Kidney epithelial cell (primary cell): ENCODE measurements around the gene ANKS1B. TPM values are rescaled to one million over a fixed set of nuclear protein-coding genes. Genes with fewer than 3 reads are reported as not detected.

Experiments used
- DNase-seq: peaks from one replicate; pipeline ENCODE4 v3.0.0-alpha.2; 2010; ENCODE audit warnings: low read depth
- H3K27me3 ChIP-seq: 2 replicates; pipeline ENCODE4 v1.6.0; 2011; ENCODE audit warnings: low read length; ENCODE audit not compliant: control insufficient read depth, insufficient read depth
- H3K36me3 ChIP-seq: 2 replicates; pipeline ENCODE4 v1.5.1; 2011; ENCODE audit warnings: low read length; ENCODE audit not compliant: control insufficient read depth, insufficient read depth
- H3K4me3 ChIP-seq: 2 replicates; pipeline ENCODE4 v1.5.1; 2011; ENCODE audit warnings: low read depth, mild to moderate bottlenecking, control low read depth, low read length
- CTCF ChIP-seq: IDR thresholded peaks from 2 replicates; pipeline ENCODE4 v1.5.1; 2011; ENCODE audit warnings: mild to moderate bottlenecking, moderate library complexity, low read length, control low read depth, inconsistent platforms; ENCODE audit not compliant: insufficient read depth, poor library complexity, severe bottlenecking
- total RNA-seq: library from RNA; depleted of rRNA; stranded (reverse); fragments of >200 nt; gene quantifications from 2 replicates; pipeline ENCODE4 v1.2.3, GENCODE V29; 2015

Gene ANKS1B
- total RNA-seq, 1 donor from 2014 or later, result 0.13 TPM

GRCh38 chr12:98754095-98754494 is 1230.6 kb downstream of the ANKS1B start:
- peak; percentile 78 for DNase-seq
- TF ChIP-seq CTCF, result no peak

GRCh38 chr12:98752726-98753125 is 1232.0 kb downstream of the ANKS1B start:
- Histone ChIP-seq H3K27me3 (no peaks in the 10 kb centered on the region), H3K4me3 (no peak overlapping the region), H3K36me3 (no peaks in the 10 kb centered on the region)
- TF ChIP-seq CTCF, result no peak
- no peak for DNase-seq

More at GRCh38 chr12:98754095-98754494, 1230.6 kb downstream of the ANKS1B start:
- no peaks in the 10 kb centered on the region for H3K36me3 ChIP-seq
- H3K27me3 ChIP-seq, result no peaks in the 10 kb centered on the region
- no peak overlapping the region for H3K4me3 ChIP-seq

- DNase-seq, result no peak
- no peak for TF ChIP-seq CTCF
- no peak overlapping the region for H3K4me3 ChIP-seq
- no peaks in the 10 kb centered on the region for H3K36me3 ChIP-seq
- H3K27me3 ChIP-seq, result no peaks in the 10 kb centered on the region
These were observed 1233.1 kb downstream of the ANKS1B start for GRCh38 chr12:98751580-98752115.

GRCh38 chr12:98750511-98750910 is 1234.2 kb downstream of the ANKS1B start:
- TF ChIP-seq CTCF, result no peak
- Histone ChIP-seq H3K36me3 (no peaks in the 10 kb centered on the region), H3K27me3 (peaks cover 5% of the 10 kb centered on the region), H3K4me3 (no peak overlapping the region)
- no peak for DNase-seq

GRCh38 chr12:98748463-98748862 is 1236.3 kb downstream of the ANKS1B start:
- H3K36me3 ChIP-seq, result no peaks in the 10 kb centered on the region
- DNase-seq, result no peak
- H3K27me3 ChIP-seq, result peaks cover 5% of the 10 kb centered on the region
- no peak overlapping the region for H3K4me3 ChIP-seq
- TF ChIP-seq CTCF, result no peak
